ENCODE results near the gene CCDC102B.

CCDC102B gene

DNA sequence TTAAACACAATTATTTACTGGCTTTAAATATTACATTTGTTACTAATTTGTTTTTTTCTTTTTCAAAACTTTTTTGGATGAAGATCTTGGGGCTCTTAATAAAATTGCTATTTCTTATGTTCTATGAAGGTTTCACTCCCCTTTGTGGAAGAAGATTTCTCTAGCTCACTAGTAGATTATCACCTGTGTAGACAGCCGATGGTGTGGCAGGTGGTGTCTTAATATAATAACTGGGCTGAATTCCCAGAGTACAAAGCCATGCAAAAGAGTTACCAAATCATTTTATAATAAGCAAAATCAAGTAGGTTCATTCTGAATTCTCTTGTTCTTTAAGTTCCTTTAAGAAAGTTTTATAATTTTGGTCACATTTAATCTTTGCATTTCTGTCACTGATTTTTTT is 233.7 kb downstream of the CCDC102B start:
- H3K36me3 ChIP-seq (ENCODE audit: control insufficient read depth in 2 of 2, insufficient read depth in 2 of 2, low read length in 2 of 2): no peaks in the 10 kb centered on the region
- H3K27me3 ChIP-seq (ENCODE audit: control insufficient read depth in 2 of 2, insufficient read depth in 2 of 2, low read length in 2 of 2): no peaks in the 10 kb centered on the region
- H3K4me1 ChIP-seq (ENCODE audit: control insufficient read depth in 2 of 2, insufficient read depth in 2 of 2, low read length in 2 of 2): no peaks in the 10 kb centered on the region
- no peak overlapping the region for H3K4me3 ChIP-seq (ENCODE audit: low read length in 2 of 2)
- no peaks in the 10 kb centered on the region for H3K9me3 ChIP-seq (ENCODE audit: control insufficient read depth in 2 of 2, low read length in 2 of 2)
- no peak overlapping the region for H3K27ac ChIP-seq (ENCODE audit: low read depth in 2 of 2, low read length in 2 of 2)
- H3K9ac ChIP-seq (ENCODE audit: low read depth in 1 of 2, low read length in 2 of 2): no peak overlapping the region

DNA sequence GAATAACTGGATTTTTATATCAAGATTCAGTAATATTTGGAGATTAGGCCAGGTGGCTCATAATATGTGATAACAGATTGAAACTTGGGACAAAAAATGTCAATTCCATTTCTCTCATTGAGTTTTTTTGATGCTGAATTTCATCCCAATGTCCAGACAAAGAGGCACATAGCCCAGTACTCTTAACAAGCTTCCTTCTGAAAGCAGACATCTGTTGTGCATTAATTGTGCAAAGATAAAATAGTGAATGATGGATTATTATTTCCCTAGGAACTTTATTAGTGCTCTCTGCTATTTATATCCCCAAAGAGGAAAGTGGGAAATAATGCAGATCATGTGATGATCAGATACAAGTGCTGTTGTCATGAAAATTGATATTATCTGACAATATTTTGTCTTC is 234.1 kb downstream of the CCDC102B start:
- Histone ChIP-seq H3K9ac (ENCODE audit: low read depth in 1 of 2, low read length in 2 of 2) (no peak overlapping the region), H3K27me3 (ENCODE audit: control insufficient read depth in 2 of 2, insufficient read depth in 2 of 2, low read length in 2 of 2) (no peaks in the 10 kb centered on the region), H3K36me3 (ENCODE audit: control insufficient read depth in 2 of 2, insufficient read depth in 2 of 2, low read length in 2 of 2) (no peaks in the 10 kb centered on the region), H3K4me3 (ENCODE audit: low read length in 2 of 2) (no peak overlapping the region), H3K4me1 (ENCODE audit: control insufficient read depth in 2 of 2, insufficient read depth in 2 of 2, low read length in 2 of 2) (no peaks in the 10 kb centered on the region), H3K9me3 (ENCODE audit: control insufficient read depth in 2 of 2, low read length in 2 of 2) (no peaks in the 10 kb centered on the region), H3K27ac (ENCODE audit: low read depth in 2 of 2, low read length in 2 of 2) (no peak overlapping the region)

DNA sequence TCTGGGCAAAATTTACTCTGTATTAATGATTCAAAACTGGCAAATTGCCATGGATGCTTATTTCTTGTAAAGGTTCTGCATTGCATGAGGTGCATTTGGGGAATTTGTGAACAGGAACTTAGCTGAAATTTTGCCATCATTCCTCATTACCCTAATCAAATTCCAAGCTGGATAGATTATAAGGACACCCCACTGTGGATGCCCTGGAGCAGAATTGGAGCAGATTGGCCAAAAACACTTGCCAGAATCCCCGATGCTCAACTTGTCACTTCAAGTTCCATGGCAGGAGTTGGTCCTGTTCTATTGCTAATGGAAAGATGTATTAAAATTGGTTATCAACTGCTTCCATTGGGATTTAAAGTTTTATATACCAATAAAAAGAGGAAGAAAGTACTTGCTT is 237.9 kb downstream of the CCDC102B start:
- Histone ChIP-seq H3K9me3 (ENCODE audit: control insufficient read depth in 2 of 2, low read length in 2 of 2) (no peaks in the 10 kb centered on the region), H3K9ac (ENCODE audit: low read depth in 1 of 2, low read length in 2 of 2) (no peak overlapping the region), H3K4me3 (ENCODE audit: low read length in 2 of 2) (no peak overlapping the region), H3K4me1 (ENCODE audit: control insufficient read depth in 2 of 2, insufficient read depth in 2 of 2, low read length in 2 of 2) (no peaks in the 10 kb centered on the region), H3K27ac (ENCODE audit: low read depth in 2 of 2, low read length in 2 of 2) (no peak overlapping the region), H3K36me3 (ENCODE audit: control insufficient read depth in 2 of 2, insufficient read depth in 2 of 2, low read length in 2 of 2) (no peaks in the 10 kb centered on the region), H3K27me3 (ENCODE audit: control insufficient read depth in 2 of 2, insufficient read depth in 2 of 2, low read length in 2 of 2) (no peaks in the 10 kb centered on the region)

DNA sequence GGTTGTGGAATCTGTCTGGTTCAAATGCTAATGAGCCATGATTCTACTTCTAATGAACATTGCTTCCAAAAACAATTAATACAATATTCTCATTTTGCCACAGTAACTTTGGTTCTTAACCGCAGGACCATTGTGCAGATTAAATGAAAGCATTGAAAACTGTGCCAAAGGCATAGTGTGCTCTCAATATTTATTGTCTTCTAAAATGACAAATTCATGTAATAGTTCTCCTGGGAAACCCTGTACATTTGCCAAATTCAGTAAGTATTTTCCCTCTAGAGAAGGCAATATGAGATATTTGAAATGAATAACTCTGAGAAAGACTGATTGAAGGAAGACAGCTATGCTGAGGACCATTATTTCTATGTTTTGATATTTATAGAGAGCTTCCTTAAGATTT is 246.3 kb downstream of the CCDC102B start:
- Histone ChIP-seq H3K9me3 (ENCODE audit: control insufficient read depth in 2 of 2, low read length in 2 of 2) (no peaks in the 10 kb centered on the region), H3K4me3 (ENCODE audit: low read length in 2 of 2) (no peak overlapping the region), H3K27me3 (ENCODE audit: control insufficient read depth in 2 of 2, insufficient read depth in 2 of 2, low read length in 2 of 2) (no peaks in the 10 kb centered on the region), H3K9ac (ENCODE audit: low read depth in 1 of 2, low read length in 2 of 2) (no peak overlapping the region), H3K36me3 (ENCODE audit: control insufficient read depth in 2 of 2, insufficient read depth in 2 of 2, low read length in 2 of 2) (no peaks in the 10 kb centered on the region), H3K27ac (ENCODE audit: low read depth in 2 of 2, low read length in 2 of 2) (no peak overlapping the region), H3K4me1 (ENCODE audit: control insufficient read depth in 2 of 2, insufficient read depth in 2 of 2, low read length in 2 of 2) (no peaks in the 10 kb centered on the region)

DNA sequence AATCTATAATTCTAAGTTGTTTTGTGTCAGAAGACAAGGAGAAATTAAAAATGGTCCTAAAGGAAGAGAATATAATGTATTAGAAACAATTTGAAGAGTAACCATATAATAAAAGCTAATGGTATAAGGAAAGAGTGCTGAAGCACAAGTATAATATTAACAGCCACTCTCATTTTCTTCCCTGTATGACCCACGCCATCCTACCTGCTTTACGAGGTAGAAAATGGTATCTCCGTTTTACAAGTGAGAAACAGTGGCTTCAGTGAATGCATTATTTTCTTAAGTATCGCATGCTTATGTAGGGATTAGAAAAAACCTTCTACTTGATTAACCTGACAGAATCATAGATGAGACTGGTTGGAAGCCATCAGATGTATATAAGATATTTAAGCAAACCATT is 266.2 kb downstream of the CCDC102B start:
- no peaks in the 10 kb centered on the region for H3K9me3 ChIP-seq (ENCODE audit: control insufficient read depth in 2 of 2, low read length in 2 of 2)
- H3K27ac ChIP-seq (ENCODE audit: low read depth in 2 of 2, low read length in 2 of 2): no peak overlapping the region
- H3K9ac ChIP-seq (ENCODE audit: low read depth in 1 of 2, low read length in 2 of 2): no peak overlapping the region
- no peaks in the 10 kb centered on the region for H3K36me3 ChIP-seq (ENCODE audit: control insufficient read depth in 2 of 2, insufficient read depth in 2 of 2, low read length in 2 of 2)
- H3K4me1 ChIP-seq (ENCODE audit: control insufficient read depth in 2 of 2, insufficient read depth in 2 of 2, low read length in 2 of 2): no peaks in the 10 kb centered on the region
- no peaks in the 10 kb centered on the region for H3K27me3 ChIP-seq (ENCODE audit: control insufficient read depth in 2 of 2, insufficient read depth in 2 of 2, low read length in 2 of 2)
- H3K4me3 ChIP-seq (ENCODE audit: low read length in 2 of 2): no peak overlapping the region

DNA sequence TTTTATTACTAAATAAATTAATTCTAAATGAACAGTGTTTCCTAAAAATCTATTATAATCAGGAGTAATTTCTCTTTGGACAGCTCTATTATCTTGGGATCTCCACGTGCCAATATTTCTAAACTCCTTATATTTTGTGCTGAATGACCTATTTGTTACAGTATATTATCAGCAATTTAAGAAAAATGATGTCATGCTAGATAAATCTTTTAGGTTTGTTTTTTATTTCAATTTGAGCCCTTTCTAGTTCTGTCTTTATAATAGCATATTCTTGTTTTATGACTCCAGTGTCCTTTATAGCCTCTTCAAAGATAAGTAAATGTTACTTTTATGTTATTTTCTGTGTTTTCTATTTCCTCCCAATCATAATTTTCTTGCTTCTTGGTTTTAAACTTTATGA is 269.2 kb downstream of the CCDC102B start:
- no peak overlapping the region for H3K4me3 ChIP-seq (ENCODE audit: low read length in 2 of 2)
- H3K9me3 ChIP-seq (ENCODE audit: control insufficient read depth in 2 of 2, low read length in 2 of 2): no peaks in the 10 kb centered on the region
- H3K9ac ChIP-seq (ENCODE audit: low read depth in 1 of 2, low read length in 2 of 2): no peak overlapping the region
- H3K27ac ChIP-seq (ENCODE audit: low read depth in 2 of 2, low read length in 2 of 2): no peak overlapping the region
- H3K4me1 ChIP-seq (ENCODE audit: control insufficient read depth in 2 of 2, insufficient read depth in 2 of 2, low read length in 2 of 2): no peaks in the 10 kb centered on the region
- no peaks in the 10 kb centered on the region for H3K27me3 ChIP-seq (ENCODE audit: control insufficient read depth in 2 of 2, insufficient read depth in 2 of 2, low read length in 2 of 2)
- H3K36me3 ChIP-seq (ENCODE audit: control insufficient read depth in 2 of 2, insufficient read depth in 2 of 2, low read length in 2 of 2): no peaks in the 10 kb centered on the region

DNA sequence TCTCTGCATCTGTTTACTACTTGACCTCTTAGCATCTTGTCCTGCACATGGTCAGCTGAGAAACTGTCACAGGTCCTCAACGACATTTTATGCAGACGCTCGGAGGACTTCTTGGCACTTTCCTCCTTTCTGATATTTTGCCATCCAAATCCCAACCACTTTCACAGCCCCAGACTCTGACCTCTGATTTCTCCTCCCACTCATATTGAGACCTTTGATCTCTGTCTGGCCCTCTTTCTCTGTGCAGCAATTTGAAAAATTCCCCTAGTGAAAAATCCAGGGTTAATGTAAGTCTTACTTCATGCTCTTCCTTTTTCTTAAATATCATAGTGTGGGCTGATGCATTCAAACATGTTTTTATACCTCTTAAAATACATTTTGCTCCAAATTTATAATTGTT is 273.8 kb downstream of the CCDC102B start:
- Histone ChIP-seq H3K27ac (ENCODE audit: low read depth in 2 of 2, low read length in 2 of 2) (no peak overlapping the region), H3K9ac (ENCODE audit: low read depth in 1 of 2, low read length in 2 of 2) (no peak overlapping the region), H3K27me3 (ENCODE audit: control insufficient read depth in 2 of 2, insufficient read depth in 2 of 2, low read length in 2 of 2) (no peaks in the 10 kb centered on the region), H3K4me1 (ENCODE audit: control insufficient read depth in 2 of 2, insufficient read depth in 2 of 2, low read length in 2 of 2) (no peaks in the 10 kb centered on the region), H3K9me3 (ENCODE audit: control insufficient read depth in 2 of 2, low read length in 2 of 2) (no peaks in the 10 kb centered on the region), H3K36me3 (ENCODE audit: control insufficient read depth in 2 of 2, insufficient read depth in 2 of 2, low read length in 2 of 2) (no peaks in the 10 kb centered on the region), H3K4me3 (ENCODE audit: low read length in 2 of 2) (no peak overlapping the region)

DNA sequence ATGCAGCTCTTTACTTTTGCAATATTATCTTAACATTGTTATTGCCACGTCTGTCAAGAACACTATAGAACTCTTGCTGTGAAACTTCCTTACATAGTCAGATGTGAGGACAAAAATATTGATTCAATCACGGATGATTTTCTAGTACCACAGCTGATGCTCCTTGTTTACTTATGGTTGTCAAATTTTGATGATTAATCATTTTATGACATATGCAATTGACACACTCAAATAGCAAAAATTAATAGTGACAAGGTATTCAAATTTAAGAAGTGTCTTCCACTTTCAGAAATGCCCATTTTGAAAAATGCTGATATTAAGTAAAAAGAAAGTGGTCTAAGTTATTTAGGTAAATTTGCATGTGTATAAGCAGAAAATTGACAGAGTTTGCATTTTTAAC is 284.0 kb downstream of the CCDC102B start:
- no peaks in the 10 kb centered on the region for H3K27me3 ChIP-seq (ENCODE audit: control insufficient read depth in 2 of 2, insufficient read depth in 2 of 2, low read length in 2 of 2)
- H3K9ac ChIP-seq (ENCODE audit: low read depth in 1 of 2, low read length in 2 of 2): no peak overlapping the region
- H3K4me3 ChIP-seq (ENCODE audit: low read length in 2 of 2): no peak overlapping the region
- H3K27ac ChIP-seq (ENCODE audit: low read depth in 2 of 2, low read length in 2 of 2): no peak overlapping the region
- H3K36me3 ChIP-seq (ENCODE audit: control insufficient read depth in 2 of 2, insufficient read depth in 2 of 2, low read length in 2 of 2): no peaks in the 10 kb centered on the region
- no peaks in the 10 kb centered on the region for H3K4me1 ChIP-seq (ENCODE audit: control insufficient read depth in 2 of 2, insufficient read depth in 2 of 2, low read length in 2 of 2)
- no peaks in the 10 kb centered on the region for H3K9me3 ChIP-seq (ENCODE audit: control insufficient read depth in 2 of 2, low read length in 2 of 2)

DNA sequence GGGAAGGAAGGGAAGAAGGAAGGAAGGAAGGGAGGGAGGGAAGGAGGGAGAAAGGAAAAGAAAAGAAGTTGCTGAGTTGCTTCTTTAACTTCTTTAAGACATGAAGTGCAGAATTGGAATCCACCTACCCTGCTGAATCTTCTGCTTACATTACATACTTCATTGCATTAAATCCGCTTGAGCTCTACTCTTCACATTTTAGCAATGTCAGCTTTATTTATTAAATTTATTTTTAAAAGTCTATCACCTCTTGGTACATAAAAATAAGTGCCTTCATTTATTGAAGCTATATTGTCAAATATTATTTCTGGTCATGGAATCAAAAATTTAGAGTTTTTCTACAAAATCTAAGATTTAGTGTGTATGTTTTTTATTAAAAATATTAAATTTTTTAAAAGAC is 284.6 kb downstream of the CCDC102B start:
- Histone ChIP-seq H3K27ac (ENCODE audit: low read depth in 2 of 2, low read length in 2 of 2) (no peak overlapping the region), H3K9me3 (ENCODE audit: control insufficient read depth in 2 of 2, low read length in 2 of 2) (no peaks in the 10 kb centered on the region), H3K4me1 (ENCODE audit: control insufficient read depth in 2 of 2, insufficient read depth in 2 of 2, low read length in 2 of 2) (no peaks in the 10 kb centered on the region), H3K4me3 (ENCODE audit: low read length in 2 of 2) (no peak overlapping the region), H3K9ac (ENCODE audit: low read depth in 1 of 2, low read length in 2 of 2) (no peak overlapping the region), H3K36me3 (ENCODE audit: control insufficient read depth in 2 of 2, insufficient read depth in 2 of 2, low read length in 2 of 2) (no peaks in the 10 kb centered on the region), H3K27me3 (ENCODE audit: control insufficient read depth in 2 of 2, insufficient read depth in 2 of 2, low read length in 2 of 2) (no peaks in the 10 kb centered on the region)

DNA sequence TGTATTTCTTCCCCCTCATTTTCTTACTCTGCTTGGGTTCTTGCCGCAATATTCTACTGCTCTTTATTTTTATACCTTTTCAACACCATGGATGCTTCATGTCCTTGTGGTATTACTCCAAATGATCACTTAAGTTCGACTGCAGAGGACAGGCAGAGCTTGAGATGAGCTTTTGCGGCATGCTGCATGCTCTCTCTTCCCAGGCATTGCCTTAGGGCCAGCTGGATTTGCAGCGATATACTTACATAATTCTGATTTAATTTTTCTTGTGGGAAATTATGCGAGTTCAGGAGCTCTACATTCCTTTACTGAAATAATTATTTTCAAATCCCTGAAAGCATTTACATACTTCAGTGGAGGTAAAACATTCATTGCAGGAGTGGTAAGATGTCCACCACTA is 288.1 kb downstream of the CCDC102B start:
- H3K4me1 ChIP-seq (ENCODE audit: control insufficient read depth in 2 of 2, insufficient read depth in 2 of 2, low read length in 2 of 2): no peaks in the 10 kb centered on the region
- H3K36me3 ChIP-seq (ENCODE audit: control insufficient read depth in 2 of 2, insufficient read depth in 2 of 2, low read length in 2 of 2): no peaks in the 10 kb centered on the region
- no peak overlapping the region for H3K9ac ChIP-seq (ENCODE audit: low read depth in 1 of 2, low read length in 2 of 2)
- no peaks in the 10 kb centered on the region for H3K27me3 ChIP-seq (ENCODE audit: control insufficient read depth in 2 of 2, insufficient read depth in 2 of 2, low read length in 2 of 2)
- no peak overlapping the region for H3K4me3 ChIP-seq (ENCODE audit: low read length in 2 of 2)
- H3K27ac ChIP-seq (ENCODE audit: low read depth in 2 of 2, low read length in 2 of 2): no peak overlapping the region
- H3K9me3 ChIP-seq (ENCODE audit: control insufficient read depth in 2 of 2, low read length in 2 of 2): no peaks in the 10 kb centered on the region

DNA sequence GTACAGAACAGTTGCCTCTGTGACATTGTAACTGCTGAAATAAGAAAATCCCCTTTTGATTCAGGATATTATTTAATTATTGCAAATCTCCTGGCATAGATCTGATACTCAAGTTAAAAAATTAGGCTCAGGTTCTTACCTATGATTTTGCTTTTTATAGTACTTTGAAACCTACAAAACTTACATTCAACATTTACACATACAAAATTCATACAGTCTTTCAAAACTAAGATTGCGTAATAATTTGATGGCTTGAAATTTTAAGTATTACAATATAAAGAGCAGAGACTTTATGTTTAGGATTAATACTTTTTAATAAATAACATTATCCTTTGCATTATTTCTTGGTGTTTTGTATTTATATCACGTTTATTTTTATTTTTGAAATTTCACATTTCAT is 291.1 kb downstream of the CCDC102B start:
- H3K27ac ChIP-seq (ENCODE audit: low read depth in 2 of 2, low read length in 2 of 2): no peak overlapping the region
- no peaks in the 10 kb centered on the region for H3K36me3 ChIP-seq (ENCODE audit: control insufficient read depth in 2 of 2, insufficient read depth in 2 of 2, low read length in 2 of 2)
- H3K9ac ChIP-seq (ENCODE audit: low read depth in 1 of 2, low read length in 2 of 2): no peak overlapping the region

More for the DNA sequence above, 291.1 kb downstream of the CCDC102B start:
- Histone ChIP-seq H3K4me1 (ENCODE audit: control insufficient read depth in 2 of 2, insufficient read depth in 2 of 2, low read length in 2 of 2) (no peaks in the 10 kb centered on the region), H3K4me3 (ENCODE audit: low read length in 2 of 2) (no peak overlapping the region), H3K27me3 (ENCODE audit: control insufficient read depth in 2 of 2, insufficient read depth in 2 of 2, low read length in 2 of 2) (no peaks in the 10 kb centered on the region), H3K9me3 (ENCODE audit: control insufficient read depth in 2 of 2, low read length in 2 of 2) (no peaks in the 10 kb centered on the region)
